Mesendoderm (in vitro differentiated cells): ENCODE data around the gene MAPK9.

ENCODE experiments used
- DNase-seq: peaks from one replicate; pipeline ENCODE4 v3.0.0; 2013
- H2AK5ac ChIP-seq: 2 replicates; pipeline ENCODE4 v1.6.1; 2013; ENCODE audit warnings: low read length, inconsistent platforms
- H2BK120ac ChIP-seq: 2 replicates; pipeline ENCODE4 v1.6.1; 2013; ENCODE audit warnings: low read depth, mild to moderate bottlenecking, low read length, moderate library complexity, mixed read lengths
- H2BK15ac ChIP-seq: replicated peaks from 2 replicates; pipeline ENCODE4 v1.6.1; 2013; ENCODE audit warnings: low read depth, mild to moderate bottlenecking, moderate library complexity
- H2BK5ac ChIP-seq: 2 replicates; pipeline ENCODE4 v1.6.1; 2013; ENCODE audit warnings: low read length, inconsistent platforms
- H3K18ac ChIP-seq: 2 replicates; pipeline ENCODE4 v1.6.1; 2013; ENCODE audit warnings: mild to moderate bottlenecking, low read length, mixed read lengths
- H3K23ac ChIP-seq: one replicate; pipeline ENCODE4 v1.6.1; 2013; ENCODE audit warnings: low read length
- H3K27ac ChIP-seq: 2 replicates; pipeline ENCODE4 v1.5.1; 2013; ENCODE audit warnings: low read depth, mild to moderate bottlenecking, inconsistent platforms, low read length, moderate library complexity
- H3K27me3 ChIP-seq: 2 replicates; pipeline ENCODE4 v1.6.1; 2013; ENCODE audit warnings: low read length, control low read depth, mild to moderate bottlenecking, inconsistent platforms; ENCODE audit not compliant: insufficient read depth, poor library complexity
- H3K36me3 ChIP-seq: 2 replicates; pipeline ENCODE4 v1.6.1; 2013; ENCODE audit warnings: low read length, inconsistent platforms; ENCODE audit not compliant: control insufficient read depth, insufficient read depth
- H3K4ac ChIP-seq: one replicate; pipeline ENCODE4 v1.6.1; 2013; ENCODE audit warnings: low read depth, mild to moderate bottlenecking, low read length, moderate library complexity
- H3K4me1 ChIP-seq: 2 replicates; pipeline ENCODE4 v1.6.1; 2013; ENCODE audit warnings: low read depth, low read length, inconsistent platforms; ENCODE audit not compliant: control insufficient read depth
- H3K4me2 ChIP-seq: 2 replicates; pipeline ENCODE4 v1.6.1; 2013; ENCODE audit warnings: low read length
- H3K4me3 ChIP-seq: 2 replicates; pipeline ENCODE4 v1.5.1; 2013; ENCODE audit warnings: mild to moderate bottlenecking, low read length
- H3K56ac ChIP-seq: one replicate; pipeline ENCODE4 v1.6.1; 2013; ENCODE audit warnings: low read length
- H3K79me1 ChIP-seq: 2 replicates; pipeline ENCODE4 v1.6.1; 2013; ENCODE audit warnings: low read length, inconsistent platforms
- H3K79me2 ChIP-seq: 2 replicates; pipeline ENCODE4 v1.6.1; 2013; ENCODE audit warnings: mild to moderate bottlenecking, low read length; ENCODE audit not compliant: control insufficient read depth, insufficient read depth
- H3K9ac ChIP-seq: 2 replicates; pipeline ENCODE4 v1.6.1; 2013; ENCODE audit warnings: low read length, inconsistent platforms
- H4K5ac ChIP-seq: one replicate; pipeline ENCODE4 v1.6.1; 2013; ENCODE audit warnings: low read length
- H4K8ac ChIP-seq: one replicate; pipeline ENCODE4 v1.6.1; 2013; ENCODE audit warnings: low read depth, mild to moderate bottlenecking, control low read depth, low read length, moderate library complexity
- WGBS: extraction: QIAGEN DNeasy Blood & Tissue Kit; methylation state at CpG from one replicate; pipeline ENCODE4 v1.1.7; 2013; ENCODE audit warnings: low lambda C conversion rate, missing lambda C conversion rate; ENCODE audit not compliant: insufficient coverage; ENCODE audit errors: extremely low coverage; 5-methylcytosine and 5-hydroxymethylcytosine counted together

The MAPK9 gene

DNA sequence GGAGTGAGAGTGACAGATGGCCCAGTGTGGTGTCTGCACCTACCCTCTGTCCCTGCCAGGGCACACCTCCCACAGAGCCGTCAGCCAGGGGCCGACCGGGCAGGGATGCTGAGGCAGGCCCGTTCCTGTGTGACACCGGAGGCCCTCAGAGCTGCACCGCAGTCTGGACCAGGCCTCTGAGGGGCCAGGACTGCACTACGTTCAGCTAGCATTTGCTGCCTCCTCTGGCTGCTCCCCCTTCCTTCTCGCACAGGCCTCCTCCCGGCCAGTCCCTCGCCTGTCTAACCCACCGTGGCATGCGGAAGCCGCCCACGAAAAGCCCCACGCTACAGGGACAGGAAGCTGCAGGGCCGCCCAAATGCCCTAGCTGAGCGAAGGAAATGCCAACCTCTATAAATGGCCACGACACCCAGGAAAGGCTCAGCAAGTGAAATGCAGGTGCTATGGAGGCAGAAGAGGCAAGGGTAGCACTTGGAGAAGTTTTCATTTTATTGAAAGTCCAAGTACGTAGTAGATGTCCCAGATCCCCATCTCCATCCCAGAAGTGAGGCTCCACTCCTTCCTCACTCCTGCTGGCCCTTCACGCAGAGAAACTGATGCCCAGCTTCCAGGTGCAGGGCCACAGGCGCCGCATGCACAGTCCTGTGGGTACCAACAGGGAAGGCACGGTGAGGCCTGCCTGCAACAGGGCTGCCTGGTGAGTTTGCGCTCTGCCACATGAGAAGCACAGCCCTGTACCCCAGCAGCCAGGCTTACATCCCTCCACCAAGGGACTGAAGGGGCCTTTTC, 38.7 kb downstream of the MAPK9 start:
- peaks cover 13% of the 10 kb centered on the region for H3K36me3 ChIP-seq

DNA sequence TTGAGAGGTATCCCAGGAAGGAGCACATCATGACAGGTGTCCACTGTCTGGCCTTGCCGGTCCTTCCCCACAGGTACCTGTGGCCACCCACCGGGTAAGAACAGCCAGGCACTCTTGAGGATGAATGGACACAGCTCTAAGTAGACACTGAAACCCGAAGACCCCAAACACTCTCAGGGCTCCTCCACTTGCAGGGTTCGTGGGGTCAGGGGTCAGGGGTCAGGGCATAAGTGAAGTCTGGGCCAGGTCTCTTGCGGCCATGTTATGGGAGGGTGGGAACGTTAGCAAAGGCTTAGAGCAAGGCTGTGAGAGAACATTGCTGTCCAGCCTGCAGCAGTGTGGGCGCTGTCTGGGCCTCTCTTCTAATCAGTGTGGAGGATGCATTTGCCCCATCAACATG, 40.0 kb downstream of the MAPK9 start:
- H3K36me3 ChIP-seq: peaks cover 15% of the 10 kb centered on the region

More for the DNA sequence above, 38.7 kb downstream of the MAPK9 start:
- Histone ChIP-seq H3K79me2 (no peaks in the 10 kb centered on the region), H3K4me2 (no peak overlapping the region), H3K18ac (no peak overlapping the region), H3K4me3 (peak overlapping the region; percentile 21), H2AK5ac (no peak overlapping the region), H2BK5ac (no peak overlapping the region), H3K23ac (no peak overlapping the region), H3K27me3 (no peaks in the 10 kb centered on the region), H3K79me1 (no peaks in the 10 kb centered on the region), H2BK15ac (no peak overlapping the region), H4K5ac (no peak overlapping the region), H3K4ac (no peak overlapping the region), H3K4me1 (no peaks in the 10 kb centered on the region), H3K27ac (no peak overlapping the region), H3K9ac (no peak overlapping the region), H2BK120ac (no peak overlapping the region), H3K56ac (no peak overlapping the region), H4K8ac (no peak overlapping the region)
- DNase-seq: peak; percentile 62
- no CpG with 5 or more reads among the region's 24 CpGs for WGBS

GRCh38 chr5:180251141-180251540, 40.7 kb downstream of the MAPK9 start:
- H2AK5ac ChIP-seq: no peak overlapping the region
- H2BK120ac ChIP-seq: no peak overlapping the region
- peaks cover 14% of the 10 kb centered on the region for H3K36me3 ChIP-seq
- H3K4me1 ChIP-seq: no peaks in the 10 kb centered on the region
- no peak overlapping the region for H3K56ac ChIP-seq
- H4K5ac ChIP-seq: no peak overlapping the region
- no peaks in the 10 kb centered on the region for H3K79me1 ChIP-seq
- no peak overlapping the region for H3K4me3 ChIP-seq
- H3K27ac ChIP-seq: no peak overlapping the region
- no peak overlapping the region for H2BK5ac ChIP-seq
- H3K23ac ChIP-seq: no peak overlapping the region
- no peak overlapping the region for H3K9ac ChIP-seq
- H3K27me3 ChIP-seq: no peaks in the 10 kb centered on the region
- H2BK15ac ChIP-seq: no peak overlapping the region
- H3K4ac ChIP-seq: no peak overlapping the region
- no peak overlapping the region for H3K18ac ChIP-seq
- whole genome bisulfite sequencing: no CpG with 5 or more reads among the region's 9 CpGs
- H3K4me2 ChIP-seq: no peak overlapping the region
- DNase-seq: no peak
- H4K8ac ChIP-seq: no peak overlapping the region
- no peaks in the 10 kb centered on the region for H3K79me2 ChIP-seq

More for the DNA sequence above, 40.0 kb downstream of the MAPK9 start:
- H3K79me1 ChIP-seq: no peaks in the 10 kb centered on the region
- H3K4me1 ChIP-seq: no peaks in the 10 kb centered on the region
- no peaks in the 10 kb centered on the region for H3K79me2 ChIP-seq
- no peak overlapping the region for H3K18ac ChIP-seq
- H3K56ac ChIP-seq: no peak overlapping the region
- no peak overlapping the region for H2BK120ac ChIP-seq
- no peak overlapping the region for H4K5ac ChIP-seq
- WGBS: no CpG with 5 or more reads among the region's 7 CpGs
- H3K4me2 ChIP-seq: no peak overlapping the region
- no peak overlapping the region for H4K8ac ChIP-seq
- H2BK15ac ChIP-seq: no peak overlapping the region
- H2BK5ac ChIP-seq: no peak overlapping the region
- no peak overlapping the region for H3K4ac ChIP-seq
- H3K27ac ChIP-seq: no peak overlapping the region
- H3K4me3 ChIP-seq: no peak overlapping the region
- no peak for DNase-seq
- no peak overlapping the region for H2AK5ac ChIP-seq
- H3K9ac ChIP-seq: no peak overlapping the region
- H3K27me3 ChIP-seq: no peaks in the 10 kb centered on the region
- no peak overlapping the region for H3K23ac ChIP-seq

- H3K4me2 ChIP-seq: no peak overlapping the region
- H3K23ac ChIP-seq: no peak overlapping the region
- H3K79me2 ChIP-seq: no peaks in the 10 kb centered on the region
- H2AK5ac ChIP-seq: no peak overlapping the region
- no peak overlapping the region for H2BK15ac ChIP-seq
- no peak overlapping the region for H3K56ac ChIP-seq
- no peak overlapping the region for H3K27ac ChIP-seq
- no peak for DNase-seq
- no peak overlapping the region for H3K4ac ChIP-seq
- H4K8ac ChIP-seq: no peak overlapping the region
- peaks cover 14% of the 10 kb centered on the region for H3K36me3 ChIP-seq
- no peak overlapping the region for H4K5ac ChIP-seq
- no peak overlapping the region for H3K18ac ChIP-seq
- H2BK120ac ChIP-seq: no peak overlapping the region
- H3K4me1 ChIP-seq: no peaks in the 10 kb centered on the region
- H3K9ac ChIP-seq: no peak overlapping the region
- H3K79me1 ChIP-seq: no peaks in the 10 kb centered on the region
- no CpG with 5 or more reads among the region's 4 CpGs for WGBS
- no peaks in the 10 kb centered on the region for H3K27me3 ChIP-seq
- H2BK5ac ChIP-seq: no peak overlapping the region
- no peak overlapping the region for H3K4me3 ChIP-seq
Observed at GRCh38 chr5:180250329-180250728, 41.6 kb downstream of the MAPK9 start.

DNA sequence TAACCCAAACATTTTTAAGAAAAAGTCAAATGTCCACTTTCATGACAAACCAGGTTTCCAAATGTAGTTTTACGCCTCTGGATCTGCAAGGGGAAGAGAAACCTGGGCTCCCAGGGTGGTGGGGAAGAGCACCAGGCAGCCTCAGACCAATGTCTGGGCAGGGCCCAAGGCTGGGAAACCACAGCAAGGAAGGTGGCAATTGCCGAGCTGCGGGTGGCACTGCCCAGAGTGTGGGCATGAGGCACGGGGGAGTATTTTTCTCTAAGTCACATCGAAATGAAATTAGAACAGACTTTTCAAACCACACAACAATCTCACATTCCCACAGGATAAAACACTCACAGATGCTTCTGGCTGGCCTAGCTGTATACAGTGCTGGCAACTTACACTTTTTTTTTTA, 50.3 kb downstream of the MAPK9 start:
- Histone ChIP-seq H3K4me1 (no peaks in the 10 kb centered on the region), H3K4me2 (no peak overlapping the region), H3K18ac (no peak overlapping the region), H4K8ac (no peak overlapping the region), H3K4ac (no peak overlapping the region), H3K9ac (no peak overlapping the region), H2BK15ac (no peak overlapping the region), H3K27me3 (no peaks in the 10 kb centered on the region), H3K27ac (no peak overlapping the region), H2BK5ac (no peak overlapping the region), H3K79me1 (no peaks in the 10 kb centered on the region), H3K4me3 (no peak overlapping the region), H3K36me3 (peaks cover 2% of the 10 kb centered on the region), H4K5ac (no peak overlapping the region), H3K56ac (no peak overlapping the region), H3K23ac (no peak overlapping the region), H2BK120ac (no peak overlapping the region), H2AK5ac (no peak overlapping the region), H3K79me2 (no peaks in the 10 kb centered on the region)
- no CpG with 5 or more reads among the region's 5 CpGs for WGBS
- no peak for DNase-seq

- H3K36me3 ChIP-seq: peaks cover 4% of the 10 kb centered on the region
- H2BK5ac ChIP-seq: no peak overlapping the region
- no peak overlapping the region for H3K27ac ChIP-seq
- no peak overlapping the region for H3K9ac ChIP-seq
- WGBS: no CpG with 5 or more reads among the region's 2 CpGs
- no peak overlapping the region for H2BK120ac ChIP-seq
- no peak overlapping the region for H3K23ac ChIP-seq
- no peak overlapping the region for H3K4me2 ChIP-seq
- no peak for DNase-seq
- no peaks in the 10 kb centered on the region for H3K79me1 ChIP-seq
- H3K56ac ChIP-seq: no peak overlapping the region
- no peaks in the 10 kb centered on the region for H3K27me3 ChIP-seq
- no peak overlapping the region for H4K5ac ChIP-seq
- H3K18ac ChIP-seq: no peak overlapping the region
- H3K4me3 ChIP-seq: no peak overlapping the region
- H3K79me2 ChIP-seq: no peaks in the 10 kb centered on the region
- H4K8ac ChIP-seq: no peak overlapping the region
- no peak overlapping the region for H3K4ac ChIP-seq
- no peak overlapping the region for H2AK5ac ChIP-seq
- no peaks in the 10 kb centered on the region for H3K4me1 ChIP-seq
- no peak overlapping the region for H2BK15ac ChIP-seq
Observed at GRCh38 chr5:180238631-180239030, 53.3 kb downstream of the MAPK9 start.
